K562 (cell line): Measurements from ENCODE around the gene TPO. TPM values are rescaled to one million over a fixed set of nuclear protein-coding genes. Genes with fewer than 3 reads are reported as not detected.
"Not testable (repeated sequence)": the region's sequence is repeated elsewhere in the genome, so short reads cannot be mapped to it uniquely, and the experiment has no call there.

Experiments
- ATAC-seq: fragments of 200-7000 bp; cut with Tn5 transposase; 3 replicates; pipeline ENCODE4 v1.9.1; 2020; ENCODE audit warnings: moderate library complexity
- BruUV-seq: library from RNA; stranded (reverse); fragments of 400-500 nt; replicated peaks from 2 replicates; lab custom pipeline; 2021; lab: Mats Ljungman, UMichigan
- CTCF ChIA-PET: fragments of 300-600 bp; formaldehyde crosslinking; extraction: SDS; loops from one replicate; lab custom pipeline; 2021; ENCODE audit warnings: low intra/inter-chr PET ratio; lab: Yijun Ruan, JAX
- POLR2A ChIA-PET: fragments of 300-600, 350-650 bp; sonication (Branson Sonifier 250); formaldehyde crosslinking; extraction: SDS; loops from one replicate; lab custom pipeline; 2021; ENCODE audit warnings: antibody characterized with exemption, inconsistent platforms; lab: Yijun Ruan, JAX
- DNase-seq, 4 experiments: peaks; one replicate each; pipeline versions ENCODE4 v3.0.0 to v3.0.0-alpha.2; 2011 to 2018; ENCODE audit warnings: low spot score in 3 of 4, mixed read lengths in 3 of 4; ENCODE audit errors: extremely low read depth in 1 of 4
- FAIRE-seq: peaks from 2 replicates; lab custom pipeline; 2011; peaks lifted over from hg19 to GRCh38; lab: Jason Lieb, UNC
- H2AFZ ChIP-seq: 2 replicates; pipeline ENCODE4 v1.6.0; 2011; ENCODE audit warnings: low read depth, low read length, control low read depth, inconsistent platforms
- H3K27ac ChIP-seq: fragments of 200-600 bp; 3 replicates; pipeline ENCODE4 v1.8.0; 2011; ENCODE audit warnings: low read depth, mild to moderate bottlenecking, control low read depth, inconsistent platforms, low read length, moderate library complexity, mixed read lengths; ENCODE audit errors: extremely low read depth
- H3K27me3 ChIP-seq, 2 experiments: fragments of 300-600 bp in 1 of 2; 2 replicates in 1 of 2; 3 replicates in 1 of 2; pipeline versions ENCODE4 v1.6.0 to v1.8.0; 2011; ENCODE audit warnings: inconsistent platforms in 2 of 2, low read length in 2 of 2, mild to moderate bottlenecking in 1 of 2, mixed read lengths in 1 of 2, moderate library complexity in 1 of 2; ENCODE audit not compliant: control insufficient read depth in 2 of 2, insufficient read depth in 2 of 2
- H3K36me3 ChIP-seq: fragments of 300-600 bp; 3 replicates; pipeline ENCODE4 v1.8.0; 2011; ENCODE audit warnings: mild to moderate bottlenecking, low read length, inconsistent platforms; ENCODE audit not compliant: control insufficient read depth, insufficient read depth
- H3K4me1 ChIP-seq, 2 experiments: fragments of 200-600 bp in 1 of 2; replicated peaks in 1 of 2; 2 replicates in 1 of 2; 3 replicates in 1 of 2; pipeline versions ENCODE4 v1.5.1 to v1.8.0; 2011; ENCODE audit warnings: inconsistent platforms in 2 of 2, low read length in 2 of 2, mild to moderate bottlenecking in 1 of 2, mixed read lengths in 1 of 2, moderate library complexity in 1 of 2; ENCODE audit not compliant: control insufficient read depth in 2 of 2, insufficient read depth in 2 of 2
- H3K4me2 ChIP-seq: 2 replicates; pipeline ENCODE4 v1.6.1; 2011; ENCODE audit warnings: low read length, control low read depth, inconsistent platforms, mixed read lengths; ENCODE audit not compliant: insufficient read depth
- H3K4me3 ChIP-seq: fragments of 200-600 bp; sonication (generic), shearing (Covaris generic); 2 replicates; pipeline ENCODE4 v1.5.1; 2016; ENCODE audit warnings: control low read depth, inconsistent platforms
- H3K79me2 ChIP-seq: fragments of 200-600 bp; 3 replicates; pipeline ENCODE4 v1.8.0; 2011; ENCODE audit warnings: low read length, inconsistent platforms; ENCODE audit not compliant: control insufficient read depth, insufficient read depth
- H3K9ac ChIP-seq, 2 experiments: 2 replicates each; pipeline versions ENCODE4 v1.6.0 to v1.6.1; 2011; ENCODE audit warnings: low read depth in 2 of 2, low read length in 2 of 2, control low read depth in 1 of 2, inconsistent platforms in 1 of 2, mild to moderate bottlenecking in 1 of 2, mixed read lengths in 1 of 2; ENCODE audit not compliant: insufficient read depth in 1 of 2
- H3K9me1 ChIP-seq: one replicate; pipeline ENCODE4 v1.6.0; 2011; ENCODE audit warnings: inconsistent platforms, mild to moderate bottlenecking, low read length, moderate library complexity; ENCODE audit not compliant: control insufficient read depth, insufficient read depth
- H3K9me3 ChIP-seq: replicated peaks from 2 replicates; pipeline ENCODE4 v1.5.1; 2011; ENCODE audit warnings: low read depth, low read length, inconsistent platforms; ENCODE audit not compliant: control insufficient read depth, insufficient read depth
- H4K20me1 ChIP-seq: replicated peaks from 2 replicates; pipeline ENCODE4 v1.6.1; 2011; ENCODE audit warnings: low read length, inconsistent platforms, mixed read lengths; ENCODE audit not compliant: control insufficient read depth, insufficient read depth
- HOXB6 ChIP-seq: fragments of 250-450 bp; sonication (Bioruptor Pico); IDR thresholded peaks from 2 replicates; pipeline ENCODE4 v1.5.1; 2022; ENCODE audit warnings: mild to moderate bottlenecking, borderline replicate concordance
- SIRT6 ChIP-seq: IDR thresholded peaks from one replicate; pipeline ENCODE4 v1.6.1; 2012; ENCODE audit warnings: low read depth, mild to moderate bottlenecking, control low read depth, inconsistent platforms, low read length, moderate library complexity
- SREBF1 ChIP-seq: fragments of 150-350 bp; IDR thresholded peaks from 2 replicates; pipeline ENCODE4 v1.6.1; 2014; ENCODE audit warnings: antibody characterized with exemption, low read depth, low read length, borderline replicate concordance
- WGBS: fragments of 100-300 bp; shearing (Covaris generic); methylation state at CpG from one replicate; pipeline ENCODE4 v1.1.6; 2016; ENCODE audit warnings: low coverage, mixed read lengths; ENCODE audit not compliant: insufficient coverage; ENCODE audit errors: missing lambda C conversion rate; 5-methylcytosine and 5-hydroxymethylcytosine counted together
- in situ Hi-C: fragments of 300-500 bp; cut with MboI; formaldehyde crosslinking; loops from 4 replicates; pipeline ENCODE4 v1.15.0; 2018; ENCODE audit warnings: inconsistent platforms, mixed read lengths
- intact Hi-C: fragments of 100-400 bp; cut with micrococcal nuclease; formaldehyde crosslinking; loops from 2 replicates; pipeline ENCODE4 v1.14.2; 2022
- polyA plus RNA-seq, 8 experiments: library from polyadenylated mRNA; depleted of rRNA in 4 of 8; stranded (reverse) in 5 of 8; unstranded in 3 of 8; fragments of >200 nt; fragmentation: Nextera tagmentation in 2 of 8; fragmentation: Illumina TruSeq in 1 of 8; extraction: Ambion mirVana in 2 of 8; extraction: Trizol in 1 of 8; gene quantifications; 2 replicates each; pipeline versions ENCODE4 v1.2.1 to v1.2.3, GENCODE V29; 2011 to 2014; ENCODE audit warnings: inconsistent platforms in 1 of 8, missing spikeins in 1 of 8
- total RNA-seq, 7 experiments: library from RNA; depleted of rRNA in 6 of 7; stranded (reverse); fragments of >200 nt in 6 of 7; fragmentation: Illumina TruSeq in 2 of 7; extraction: Trizol in 2 of 7; gene quantifications; 2 replicates each; pipeline versions ENCODE4 v1.2.1 to v1.2.3, GENCODE V29; 2011 to 2021; ENCODE audit warnings: low replicate concordance in 1 of 7

The TPO gene
- total and polyA plus RNA-seq, 9 of the 15 experiments (the other 6 are each of a cell fraction or from before 2014, with no cell fraction given): not detected

GRCh38 chr2:1577846-1578245 lies 164.6 kb downstream of the TPO start (continued):
- TF ChIP-seq SIRT6: no peak

- H3K36me3 ChIP-seq, H2AFZ ChIP-seq, H3K4me2 ChIP-seq, POLR2A ChIA-PET, in situ Hi-C loops, H3K27ac ChIP-seq, BruUV-seq, intact Hi-C loops, H3K9me1 ChIP-seq, ATAC-seq, H3K4me1 ChIP-seq, H4K20me1 ChIP-seq, H3K9ac ChIP-seq, FAIRE-seq, H3K4me3 ChIP-seq, H3K9me3 ChIP-seq, DNase-seq, H3K79me2 ChIP-seq, CTCF ChIA-PET: not testable (repeated sequence)
- WGBS: 0% methylated on average over 18 of the region's 19 CpGs
- H3K27me3 ChIP-seq: peaks cover 7 to 36% of the 10 kb centered on the region in 2 experiments; a peak in 4 of 5 replicates
Observed at GRCh38 chr2:1581257-1581964, 168.1 kb downstream of the TPO start.

- H3K79me2 ChIP-seq: no peaks in the 10 kb centered on the region
- H4K20me1 ChIP-seq: no peaks in the 10 kb centered on the region
- FAIRE-seq (no peak), ATAC-seq (no peak), DNase-seq (no peak)
- H3K4me1 ChIP-seq: no peaks in the 10 kb centered on the region
- no peak overlapping the region for H3K27ac ChIP-seq
- POLR2A ChIA-PET: no interaction called here
- H3K9ac ChIP-seq: no peak overlapping the region
- CTCF ChIA-PET: no interaction called here
- intact Hi-C loops: no loop called here
- H2AFZ ChIP-seq: no peak overlapping the region
- in situ Hi-C loops: no loop called here
- H3K9me1 ChIP-seq: no peaks in the 10 kb centered on the region
- H3K4me3 ChIP-seq: no peak overlapping the region
- peaks cover 7 to 40% of the 10 kb centered on the region in 2 experiments; a peak in 4 of 5 replicates for H3K27me3 ChIP-seq
- H3K9me3 ChIP-seq: no peaks in the 10 kb centered on the region
- H3K36me3 ChIP-seq: no peaks in the 10 kb centered on the region
- BruUV-seq: no TSS peak
- TF ChIP-seq SREBF1 (no peak), HOXB6 (CRISPR knock-in tag) (no peak)
- 0% methylated on average over 10 of the region's 10 CpGs for WGBS
- H3K4me2 ChIP-seq: no peak overlapping the region
Observed at GRCh38 chr2:1581965-1582625, 168.8 kb downstream of the TPO start.
